Stimulated activated CD4-positive, alpha-beta T cell treated with anti-CD3 and anti-CD28 coated beads, TNF-alpha, amount 100 ng/mL, for 1 hour (primary cell): ENCODE data around the gene CCDC154.

Experiments
- DNase-seq, 3 donors: peaks; one replicate each; pipeline ENCODE4 v3.0.0-alpha.2; 2020; ENCODE audit warnings: low read depth in 3 of 3, low spot score in 1 of 3

The CCDC154 gene

DNA sequence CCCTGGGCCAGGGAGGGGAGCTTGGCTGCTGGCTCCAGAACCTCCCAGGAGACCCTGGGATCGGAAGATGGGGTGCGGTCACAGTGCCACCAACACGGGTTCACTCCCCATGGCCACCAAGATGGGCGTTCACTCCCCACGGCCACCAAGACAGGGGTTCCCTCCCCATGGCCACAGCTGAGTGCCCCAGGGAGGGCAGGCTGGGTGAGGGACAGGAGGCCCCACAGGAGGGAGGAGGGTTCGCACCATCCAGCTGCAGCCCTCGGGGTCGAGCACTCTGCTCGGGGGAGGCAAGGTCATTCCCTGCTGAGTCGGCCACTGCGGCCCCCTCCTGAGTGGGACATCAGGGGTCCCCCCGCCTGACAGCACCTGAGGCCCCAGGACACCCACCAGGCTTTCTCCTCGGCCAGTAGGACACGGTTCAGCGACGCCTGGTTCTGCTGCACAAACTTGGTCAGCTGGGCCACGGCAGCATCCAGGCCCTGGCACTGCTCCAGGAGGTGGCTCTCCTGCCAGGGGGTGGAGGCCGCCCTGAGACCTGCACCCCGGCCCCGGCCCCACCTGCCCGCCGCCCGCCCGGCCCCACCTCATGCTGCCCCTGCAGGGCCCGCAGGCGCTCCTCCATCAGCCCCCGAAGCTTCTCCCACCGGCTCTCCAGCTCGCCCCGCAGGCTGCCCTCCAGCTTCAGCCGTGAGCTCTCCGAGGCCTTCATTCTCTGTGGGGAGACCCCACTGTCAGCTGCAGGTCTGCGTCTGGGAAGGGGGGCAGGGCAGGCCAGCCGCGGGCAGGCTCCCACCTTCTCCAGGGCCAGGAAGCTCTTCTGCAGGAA, 5.9 kb downstream of the CCDC154 start:
- DNase-seq = no peak

DNA sequence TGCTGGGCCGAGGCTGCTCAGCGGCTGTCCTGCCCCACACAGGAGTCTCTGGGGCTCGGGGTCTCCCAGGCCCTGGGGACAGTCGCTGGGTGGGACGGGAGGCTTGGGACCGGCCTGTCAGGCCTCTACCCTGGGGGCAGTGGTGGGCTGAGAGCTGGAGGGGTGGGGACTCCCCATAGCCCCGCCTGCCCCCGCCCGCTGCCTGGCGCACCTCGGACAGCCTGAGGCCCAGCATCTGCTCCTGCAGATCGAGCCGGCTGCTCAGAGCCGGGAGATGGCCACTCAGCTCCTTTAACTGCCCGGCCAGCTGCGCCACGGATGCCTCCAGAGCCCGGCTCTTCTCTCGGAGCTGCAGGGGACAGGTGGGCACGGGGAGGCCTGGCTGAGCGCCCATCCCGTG, 6.8 kb downstream of the CCDC154 start:
- DNase-seq = no peak

DNA sequence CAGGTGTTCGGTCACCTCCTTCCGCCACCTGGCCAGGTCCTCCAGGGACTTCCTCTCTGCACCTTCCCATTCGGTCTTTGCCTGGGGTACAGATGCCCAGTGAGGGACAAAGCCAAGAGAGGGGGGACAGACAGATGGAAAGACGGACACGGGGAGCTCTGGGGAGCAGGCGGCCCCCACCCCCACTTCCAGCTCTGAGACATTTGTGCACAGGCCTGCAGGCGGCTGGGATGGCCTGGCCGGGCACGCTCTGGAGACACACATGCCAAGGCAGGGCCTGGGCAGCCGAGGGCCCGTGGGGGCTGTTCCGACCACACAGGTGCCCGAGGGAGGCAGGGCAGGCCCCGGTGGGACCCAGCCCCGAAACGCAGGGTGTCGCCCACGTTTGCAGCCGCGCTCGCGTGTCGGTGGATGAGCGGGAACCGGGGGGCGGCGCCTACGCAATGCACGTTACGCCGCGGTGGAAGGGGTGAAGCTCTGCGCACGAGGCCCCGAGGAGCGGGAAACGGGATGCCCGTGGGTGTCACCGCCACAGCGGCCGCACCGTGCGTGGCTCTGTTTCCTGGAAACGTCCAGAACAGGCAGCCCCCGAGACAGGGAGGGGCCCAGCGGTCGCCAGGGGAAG, 7.5 kb downstream of the CCDC154 start:
- DNase-seq = no peak

DNA sequence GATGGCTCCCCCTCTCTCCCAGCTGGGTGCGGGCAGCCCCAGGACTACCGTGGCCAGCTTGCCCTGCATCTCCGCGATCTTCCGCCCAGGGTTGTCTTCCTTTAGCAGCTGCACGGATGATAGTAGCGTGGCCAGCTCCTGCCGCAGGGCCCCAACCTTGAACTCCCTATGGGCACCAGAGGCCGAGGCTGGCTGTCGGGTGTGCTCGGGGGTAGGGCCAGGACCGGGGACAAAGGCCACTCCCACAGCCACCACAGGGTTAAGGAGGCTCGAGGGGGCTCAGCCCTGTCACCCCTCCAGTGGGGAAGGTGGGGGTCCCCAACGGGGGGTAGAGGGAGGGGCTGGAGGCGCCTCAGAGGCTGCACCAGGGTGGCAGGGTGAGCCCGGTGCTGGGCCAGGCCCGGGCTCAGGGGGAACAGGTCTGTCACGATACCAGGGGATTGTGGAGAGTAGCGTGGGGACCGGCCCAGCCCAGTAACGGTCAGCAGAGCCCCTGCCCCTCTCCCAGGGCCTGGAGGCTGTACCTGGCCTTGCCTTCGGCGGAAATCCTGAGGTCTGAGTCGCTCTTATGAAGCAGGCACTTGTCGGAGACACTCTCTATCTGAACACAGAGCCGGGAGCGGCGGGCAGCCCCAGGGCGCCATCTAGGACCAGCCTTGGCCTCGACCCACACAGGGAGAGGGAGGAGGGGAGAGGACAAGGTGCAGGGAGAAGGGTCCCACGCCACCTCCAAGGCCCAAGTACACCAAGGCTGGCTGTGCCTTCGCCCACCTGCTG, 8.2 kb downstream of the CCDC154 start:
- no peak for DNase-seq

DNA sequence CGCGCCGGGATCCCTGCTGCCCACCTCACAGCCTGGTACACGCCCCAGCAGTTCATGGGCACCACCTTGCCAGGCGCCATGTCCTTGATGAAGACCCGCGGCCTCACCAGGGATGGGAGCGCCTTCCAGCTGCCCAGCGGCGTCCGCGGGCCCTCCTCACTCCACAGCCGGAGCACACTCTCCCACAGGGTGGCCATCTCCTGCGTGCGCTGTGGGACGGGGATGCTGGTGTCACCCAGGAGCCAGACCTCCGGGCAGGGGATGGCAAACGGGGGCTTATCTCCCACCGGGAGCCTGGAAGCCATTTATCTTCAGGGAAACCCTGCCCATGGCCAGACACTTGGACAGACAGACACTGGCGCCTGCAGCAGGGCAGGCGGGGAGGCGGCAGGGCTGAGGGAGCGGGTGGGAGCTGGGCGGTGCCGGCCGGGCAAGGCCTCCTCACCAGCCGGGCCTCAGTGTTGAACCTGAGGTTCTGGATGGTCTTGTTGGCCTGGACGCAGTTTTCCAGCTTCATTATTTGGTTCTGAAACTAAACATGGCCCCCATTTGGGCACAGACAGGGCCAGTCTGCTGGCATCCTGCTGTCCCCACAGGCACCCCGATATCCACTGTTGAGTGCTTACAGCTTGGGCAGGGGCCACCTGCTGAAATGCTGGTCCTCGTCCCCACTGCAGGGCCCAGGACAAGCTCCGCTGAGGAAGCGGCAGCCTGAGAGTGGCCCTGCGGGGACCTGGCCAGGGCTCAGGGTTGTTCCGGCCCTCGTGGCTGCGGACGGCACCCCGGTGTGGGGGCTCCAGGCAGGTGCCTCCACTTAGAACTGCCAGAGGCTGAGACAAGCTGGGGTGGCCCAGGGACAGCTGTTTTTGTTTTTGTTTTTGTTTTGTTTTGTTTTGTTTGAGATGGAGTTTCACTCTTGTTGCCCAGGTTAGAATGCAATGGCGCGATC, 9.4 kb downstream of the CCDC154 start:
- no peak for DNase-seq

DNA sequence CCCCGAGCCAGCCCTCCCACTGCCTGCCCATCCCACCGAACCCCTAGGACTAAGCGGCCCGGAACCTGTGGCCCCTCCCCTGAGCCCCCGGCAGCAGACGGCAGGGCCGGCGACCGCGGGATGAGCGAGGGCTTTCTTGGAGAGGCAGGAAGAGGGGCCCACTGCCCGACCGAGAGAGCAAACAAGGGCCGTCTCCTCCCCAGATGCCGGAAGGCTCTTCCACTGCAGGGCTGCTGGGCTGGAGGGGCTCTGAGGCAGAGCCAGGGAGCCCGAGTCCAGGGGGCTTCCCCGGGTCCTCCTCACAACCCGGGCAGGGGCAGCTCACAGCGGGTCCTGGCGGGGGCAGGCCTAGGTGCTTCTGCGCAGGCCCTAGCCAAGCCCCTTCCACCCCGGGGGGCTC, 10.6 kb downstream of the CCDC154 start:
- DNase-seq = no peak

DNA sequence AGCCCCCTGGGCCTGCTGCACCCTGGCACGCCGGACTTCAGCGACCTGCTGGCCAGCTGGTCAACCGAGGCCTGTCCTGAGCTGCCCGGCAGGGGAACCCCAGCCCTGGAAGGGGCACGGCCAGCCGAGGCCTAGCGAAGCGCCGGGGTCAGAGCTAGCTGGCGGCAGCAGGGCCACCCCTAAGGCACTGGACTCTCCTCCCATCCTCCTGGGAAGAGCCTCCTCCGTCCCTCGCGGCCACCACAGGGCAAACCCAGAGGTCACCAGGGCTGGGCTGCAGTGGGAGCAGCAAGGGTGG, 11.1 kb downstream of the CCDC154 start:
- no peak for DNase-seq

DNA sequence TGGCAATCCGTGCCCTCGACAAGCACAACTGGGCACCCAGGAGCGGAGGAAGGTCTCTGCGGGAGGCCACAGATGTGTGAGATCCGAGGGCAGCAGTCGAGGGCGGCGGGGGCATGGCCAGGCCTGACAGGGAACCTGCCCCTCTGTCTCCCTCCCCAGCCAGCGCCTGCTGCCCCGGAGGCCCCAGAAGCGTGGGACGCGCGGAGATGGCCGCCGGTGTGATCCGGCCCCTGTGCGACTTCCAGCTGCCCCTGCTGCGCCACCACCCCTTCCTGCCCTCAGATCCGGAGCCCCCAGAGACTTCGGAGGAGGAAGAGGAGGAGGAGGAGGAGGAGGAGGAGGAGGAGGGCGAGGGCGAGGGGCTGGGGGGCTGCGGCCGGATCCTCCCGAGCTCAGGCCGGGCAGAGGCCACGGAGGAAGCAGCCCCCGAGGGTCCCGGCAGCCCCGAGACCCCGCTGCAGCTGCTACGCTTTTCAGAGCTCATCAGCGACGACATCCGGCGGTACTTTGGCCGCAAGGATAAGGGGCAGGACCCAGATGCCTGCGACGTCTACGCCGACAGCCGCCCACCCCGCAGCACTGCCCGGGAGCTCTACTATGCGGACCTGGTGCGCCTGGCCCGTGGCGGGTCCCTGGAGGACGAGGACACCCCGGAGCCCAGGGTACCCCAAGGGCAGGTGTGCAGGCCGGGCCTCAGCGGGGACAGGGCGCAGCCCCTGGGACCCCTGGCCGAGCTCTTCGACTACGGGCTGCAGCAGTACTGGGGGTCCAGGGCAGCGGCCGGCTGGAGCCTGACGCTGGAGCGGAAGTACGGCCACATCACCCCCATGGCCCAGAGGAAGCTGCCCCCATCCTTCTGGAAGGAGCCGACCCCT, 11.7 kb downstream of the CCDC154 start:
- no peak for DNase-seq

DNA sequence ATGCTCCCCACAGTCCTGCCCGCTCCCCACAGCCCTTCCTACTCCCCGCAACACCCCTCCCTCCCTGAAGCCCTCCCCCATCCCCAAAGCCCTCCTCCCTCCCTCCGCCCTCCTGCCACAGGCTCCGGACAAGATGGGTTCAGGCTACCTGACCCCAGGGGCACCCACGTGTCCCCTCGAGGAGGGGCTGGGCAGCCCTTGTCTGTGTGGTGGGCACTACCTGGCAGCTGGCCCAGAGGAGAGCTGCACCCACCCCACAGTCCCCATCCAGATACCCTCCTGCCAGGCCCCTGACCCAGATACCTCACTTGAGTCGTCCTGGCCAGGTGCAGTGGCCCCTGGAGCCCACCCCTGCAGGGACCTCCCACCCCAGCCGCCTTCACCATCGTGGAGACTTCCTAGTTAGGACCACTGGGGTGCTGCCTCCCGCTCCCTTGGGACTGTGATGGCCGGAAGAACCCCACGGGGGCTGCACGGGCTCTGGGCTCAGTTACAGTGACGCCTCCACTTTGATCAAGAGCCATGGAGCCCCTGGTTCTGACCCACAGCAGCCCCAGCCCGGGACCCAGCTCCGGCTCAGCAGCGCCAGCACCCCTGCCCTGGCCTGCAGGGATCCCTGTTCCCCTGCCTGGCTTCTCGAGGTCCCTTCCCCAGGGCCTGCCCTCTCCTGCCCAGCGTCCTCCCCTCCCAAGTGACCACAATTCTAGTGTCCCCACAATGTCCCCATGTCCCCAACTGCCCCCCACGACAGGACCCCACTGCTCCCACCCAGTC, 12.7 kb downstream of the CCDC154 start:
- DNase-seq = no peak

DNA sequence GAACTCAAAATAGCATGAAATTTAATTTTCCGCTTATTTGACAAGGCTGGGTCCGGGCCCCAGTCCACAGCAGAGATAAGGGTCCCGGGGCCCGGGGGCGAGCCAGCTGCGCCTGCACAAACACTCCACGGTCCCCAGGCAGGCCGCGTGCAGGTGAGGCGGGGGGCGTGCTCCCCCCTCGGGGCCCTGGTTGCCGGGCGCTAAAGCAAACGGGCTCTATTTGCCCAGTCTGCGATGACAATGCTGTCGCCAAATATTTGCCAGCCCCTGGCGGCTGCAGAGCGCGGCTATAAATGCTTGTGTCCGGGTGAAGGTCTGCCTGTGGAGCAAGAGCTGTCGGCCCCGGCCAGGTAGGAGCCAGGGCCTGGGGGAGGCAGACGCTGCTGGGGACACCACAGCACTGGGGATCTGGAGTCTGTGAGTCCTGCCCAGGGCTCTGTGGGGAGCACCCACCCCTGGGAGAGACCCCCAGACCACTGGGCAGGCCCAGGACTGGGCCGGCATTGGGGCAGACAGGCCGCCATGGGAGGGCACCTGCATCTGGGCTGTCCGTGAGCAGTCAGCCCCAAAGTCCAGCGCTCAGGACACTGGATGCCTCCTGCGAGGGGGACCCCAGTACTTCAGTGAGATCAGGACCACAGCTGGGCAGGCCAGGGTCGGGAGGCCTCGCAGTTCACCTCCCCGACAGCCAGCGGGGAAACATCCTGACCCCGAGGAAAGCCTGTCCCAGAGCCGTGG, 13.4 kb downstream of the CCDC154 start, which contains the start of gene PERCC1:
TSS of gene PERCC1 (plus strand) at position 320 of the 738 bp plus-strand sequence. CDS start 1,516 bp downstream, outside the sequence.
- no peak for DNase-seq

DNA sequence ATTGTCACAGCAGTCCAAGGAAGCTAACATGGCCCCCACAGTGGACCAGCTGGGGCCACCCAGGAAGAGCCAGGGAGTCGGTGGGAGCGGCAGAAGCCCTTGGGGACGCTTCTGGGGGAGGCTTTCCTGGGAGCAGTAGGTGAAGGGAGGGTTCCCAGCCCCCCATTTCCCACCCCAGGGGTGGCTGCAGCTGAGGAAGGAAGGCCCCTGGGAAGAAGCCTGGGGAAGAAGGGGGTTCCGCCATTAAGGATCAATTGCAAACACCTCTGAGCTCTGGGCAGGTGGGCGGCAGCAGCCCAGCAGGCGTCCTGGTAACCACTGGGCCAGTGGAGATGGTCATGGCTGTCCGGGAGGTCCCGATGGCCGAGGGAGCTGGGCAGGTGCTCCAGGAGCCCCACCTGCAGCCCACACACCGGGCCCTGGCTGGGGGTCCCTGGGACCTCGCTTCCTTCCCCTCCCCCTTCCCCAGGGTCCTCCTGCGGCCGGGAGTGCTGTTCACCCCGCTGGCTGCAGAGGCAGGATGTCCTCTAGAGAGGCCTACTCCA, 14.1 kb downstream of the CCDC154 start:
- DNase-seq = no peak

DNA sequence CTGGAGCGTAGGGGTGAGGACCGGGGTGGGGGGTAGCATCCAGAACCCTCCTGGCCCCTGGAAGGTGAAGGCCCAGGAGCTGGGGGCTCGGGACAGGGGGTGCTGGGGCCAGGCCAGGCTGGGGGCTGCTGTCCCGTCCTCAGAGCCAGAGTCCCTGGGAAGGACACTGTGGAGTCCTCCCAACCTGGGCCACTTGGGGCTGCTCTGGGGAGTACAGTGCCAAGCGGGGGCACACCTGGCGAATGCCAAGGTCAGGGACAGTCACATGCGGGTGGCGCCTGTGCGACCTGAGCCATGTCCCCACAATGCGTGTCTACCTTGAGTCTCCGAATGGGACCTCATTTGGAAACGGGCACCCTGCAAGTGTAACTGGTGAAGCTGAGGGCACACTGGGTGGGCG, 14.7 kb downstream of the CCDC154 start:
- no peak for DNase-seq

DNA sequence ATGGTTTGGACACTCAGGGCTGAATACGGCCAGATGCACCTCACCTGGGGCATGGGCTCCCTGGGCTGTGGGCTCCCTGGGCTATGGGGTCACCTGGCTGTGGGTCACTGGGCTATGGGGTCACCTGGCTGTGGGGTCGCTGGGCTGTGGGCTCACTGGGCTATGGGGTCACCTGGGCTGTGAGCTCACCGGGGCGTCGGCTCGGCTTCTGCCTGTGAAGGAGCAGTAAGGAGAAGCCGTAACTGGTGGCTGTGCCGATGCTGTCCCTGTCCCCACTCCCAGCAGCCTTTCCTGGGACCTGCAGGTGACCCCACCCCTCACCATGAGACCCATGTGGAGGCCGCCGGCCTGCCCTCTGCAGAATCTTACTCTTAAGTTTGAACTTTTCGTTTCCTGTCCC, 15.3 kb downstream of the CCDC154 start:
- DNase-seq = no peak

DNA sequence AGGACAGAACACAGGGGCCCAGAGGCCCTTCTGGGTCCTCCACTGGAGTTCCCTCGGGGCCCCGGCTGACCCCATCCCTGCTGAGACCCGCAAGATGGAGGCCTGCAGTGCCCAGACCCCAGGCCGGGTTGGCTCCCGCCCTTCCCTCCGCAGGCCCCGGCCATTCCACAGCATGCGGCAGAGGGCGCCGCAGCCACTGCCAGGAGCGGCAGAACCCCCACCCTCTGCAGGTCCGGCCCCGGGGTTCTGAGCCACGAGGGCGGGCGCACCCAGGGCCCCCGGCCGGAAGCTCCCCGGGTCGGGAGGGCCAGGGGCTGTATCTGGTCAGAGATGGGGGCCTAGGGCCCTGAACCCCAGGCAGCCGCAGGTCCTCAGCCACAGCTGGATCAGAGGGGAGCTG, 15.8 kb downstream of the CCDC154 start:
- peak in 1 of 3 donors; percentile 16 for DNase-seq

DNA sequence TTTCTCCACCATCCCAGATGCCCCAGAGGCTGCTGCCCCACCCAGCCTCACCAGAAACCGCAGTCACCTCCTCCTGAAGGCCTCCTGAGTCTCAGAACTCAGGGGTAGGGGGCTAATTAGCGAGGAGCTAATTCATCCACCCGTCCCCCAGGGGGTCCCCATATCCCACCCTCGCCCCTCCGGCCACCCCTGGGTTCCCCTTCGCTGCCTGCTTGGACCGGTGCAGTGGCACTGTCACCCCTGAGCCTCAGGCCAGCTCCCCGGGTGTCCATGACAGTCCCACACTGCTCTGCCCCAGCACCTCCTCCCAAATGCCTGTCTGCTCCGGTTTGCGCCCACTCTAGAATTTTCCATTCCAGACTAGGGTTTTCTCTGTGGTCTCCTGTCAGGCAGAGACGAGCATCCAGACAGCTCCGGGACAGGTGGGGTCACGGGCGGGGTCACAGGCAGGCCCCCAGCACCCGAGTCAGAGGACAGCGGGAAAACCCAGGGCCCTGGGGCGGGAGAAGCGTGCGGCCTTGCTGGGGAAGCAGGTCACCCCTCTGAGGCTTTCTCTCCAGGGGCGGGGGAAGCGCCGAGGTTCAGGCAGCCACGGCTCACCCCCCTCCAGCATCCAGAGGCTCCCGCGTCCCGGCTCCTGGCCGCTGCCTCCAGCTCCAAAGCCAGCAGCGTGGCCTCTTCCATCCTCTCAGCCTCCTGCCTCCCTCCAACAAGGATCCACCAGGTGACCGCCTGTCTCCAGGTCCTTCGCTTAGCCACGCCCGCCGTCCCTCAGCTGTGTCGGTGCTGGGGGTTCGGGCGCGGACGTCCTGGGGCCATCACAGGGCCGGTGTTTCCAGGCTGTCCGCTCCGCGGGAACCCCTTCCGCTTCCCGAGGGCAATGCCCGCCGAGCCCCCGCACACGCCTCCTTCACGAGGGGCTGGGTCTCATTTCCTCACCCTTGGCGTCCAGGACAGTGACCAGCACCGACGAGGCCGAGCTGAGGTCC, 16.6 kb downstream of the CCDC154 start:
- no peak for DNase-seq

DNA sequence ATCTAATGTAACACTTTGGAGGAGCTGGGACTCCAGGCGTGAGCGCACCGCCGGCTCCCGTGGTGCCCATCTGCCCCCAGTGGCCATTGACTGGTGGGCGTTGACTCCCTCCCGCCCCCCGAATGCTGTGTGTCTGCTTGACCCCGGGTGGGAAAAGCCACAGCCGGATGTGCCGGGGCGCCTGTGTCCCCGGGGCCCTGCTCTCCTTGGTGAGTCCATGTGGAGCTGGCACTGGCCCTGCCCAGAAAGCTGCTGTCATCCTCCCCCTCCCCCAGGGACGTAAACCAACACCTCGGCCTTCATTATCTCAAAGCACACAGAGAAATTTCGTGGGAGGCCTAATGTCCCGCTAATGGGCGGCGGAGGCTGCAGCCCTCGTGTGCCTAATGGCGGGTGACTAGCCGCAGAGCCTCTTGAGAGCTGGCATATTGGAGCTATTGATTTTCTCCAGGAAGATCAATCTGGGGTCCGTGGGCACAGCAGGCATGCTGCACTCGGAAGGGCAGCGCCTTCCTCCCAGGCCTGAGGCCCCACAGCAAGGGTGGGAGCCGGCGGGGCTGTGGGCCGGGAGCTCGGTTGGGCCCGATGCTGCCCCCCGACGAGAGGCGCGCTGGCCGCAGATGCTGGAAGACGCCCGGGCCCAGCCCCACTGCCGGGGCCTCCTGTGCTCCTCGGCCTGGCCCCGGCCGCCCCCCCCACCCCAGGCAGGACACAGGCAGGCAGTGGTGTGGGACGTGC, 17.5 kb downstream of the CCDC154 start:
- DNase-seq = no peak
